ENCODE results near the gene SMC2. TPM values are rescaled to one million over a fixed set of nuclear protein-coding genes. Genes with fewer than 3 reads are reported as not detected.

Gene SMC2
- polyA plus RNA-seq: 10 to 100 TPM in 1 of 4 donors, 1 to 10 TPM in 3; 1.6 to 18.4 (median 6.0) TPM
- long read RNA-seq, donor 1, partial matches to known transcripts: 21 of 21 reads
- long read RNA-seq, donor 1, other reads (novel, unspliced or antisense): 0 of 21 reads
- long read RNA-seq, donor 2: 0 reads
- long read RNA-seq, donor 3: 0 reads
- long read RNA-seq, donor 4: 0 reads
- long read RNA-seq, donor 5: 0 reads
- long read RNA-seq, donor 6: 0 reads
- long read RNA-seq, donor 7, partial matches to known transcripts: 14 of 14 reads
- long read RNA-seq, donor 7, other reads (novel, unspliced or antisense): 0 of 14 reads
- long read RNA-seq, donor 8: 0 reads
- long read RNA-seq, donor 9: 0 reads
- long read RNA-seq, donor 10, partial matches to known transcripts: 19 of 19 reads
- long read RNA-seq, donor 10, other reads (novel, unspliced or antisense): 0 of 19 reads

DNA sequence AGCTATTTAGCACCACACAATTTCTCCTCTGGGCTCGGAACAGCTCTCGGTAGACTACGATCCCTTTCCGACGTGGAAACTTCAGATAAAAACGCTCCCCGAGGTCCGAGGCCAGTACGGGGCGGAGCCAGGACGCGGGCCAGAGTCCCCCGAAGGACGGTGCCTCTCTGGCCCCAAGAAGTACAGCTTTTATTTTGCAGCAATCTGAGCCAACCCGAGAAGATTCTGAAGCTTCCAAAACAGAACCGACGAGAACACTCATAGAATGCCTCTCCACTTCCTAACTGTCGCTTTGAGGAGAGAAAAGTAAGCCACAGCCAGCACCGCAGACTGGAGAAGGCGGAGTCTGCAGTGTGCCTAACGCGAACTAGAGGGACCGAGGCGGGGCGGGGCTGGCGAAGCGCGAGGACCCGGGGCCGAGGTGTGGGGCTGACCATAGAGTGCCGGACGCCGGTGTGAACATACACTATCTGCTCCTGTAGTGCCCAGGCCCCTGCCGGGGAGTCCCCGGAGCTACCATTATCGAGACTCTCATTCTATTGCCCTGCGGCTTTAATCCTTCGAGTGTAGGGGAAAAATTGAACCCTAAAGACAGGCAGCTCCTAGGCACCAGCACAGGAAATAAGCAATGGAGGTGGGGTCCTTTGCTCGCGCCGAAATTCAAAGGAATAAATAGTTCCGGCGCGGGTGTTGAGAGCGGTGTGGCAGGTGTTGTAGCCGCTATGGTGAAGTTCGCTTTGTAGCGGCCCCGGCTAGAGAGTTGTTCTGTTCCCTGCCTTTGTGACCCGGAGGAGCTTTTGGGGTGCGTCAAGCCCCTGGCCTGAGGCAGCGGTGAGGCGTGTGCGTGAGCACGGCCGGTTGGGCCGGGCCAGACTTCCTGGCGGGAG, at the start of gene SMC2:
Gene SMC2 (plus strand): TSS at position 663 of the 887 bp plus-strand sequence. CDS start 1,076 bp downstream, outside the sequence.
- H3K4me3 ChIP-seq (ENCODE audit: low read depth in 1 of 3, low read length in 3 of 3): peak within 1 kb of the TSS; percentile 69 to 87 (median 86)

DNA sequence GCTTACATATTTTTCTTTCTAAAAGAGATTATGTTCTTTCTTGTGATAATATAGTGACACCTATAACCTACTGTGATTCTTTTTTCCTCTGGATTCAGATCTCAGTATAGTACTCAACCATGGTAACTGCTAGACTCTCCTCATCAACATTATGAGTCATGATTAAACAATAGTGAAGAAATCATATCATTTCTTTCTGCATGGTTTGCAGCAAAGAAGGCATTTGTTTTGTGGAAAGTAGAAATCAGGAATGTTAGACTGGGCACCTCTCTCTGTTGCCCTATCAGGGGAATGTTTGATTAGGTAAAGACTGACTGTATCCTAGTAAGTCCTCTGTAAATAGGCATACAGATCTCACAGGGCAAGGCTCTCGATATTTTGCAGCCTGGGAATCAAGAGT, 25.6 kb upstream of the SMC2 start:
- no peak for FAIRE-seq
- 27 to 57% (median 47%) methylated on average over 1 of the region's 1 CpG for WGBS, 3 donors

More for the DNA sequence above, at the start of gene SMC2:
- no peaks in the 10 kb centered on the region for H3K36me3 ChIP-seq (ENCODE audit: control insufficient read depth in 3 of 3, insufficient read depth in 2 of 3, low read depth in 1 of 3, low read length in 3 of 3)
- FAIRE-seq (no peak), DNase-seq (peak; percentile 93 to 97)
- peaks cover 0 to 12% (median 4%) of the 10 kb centered on the region in 3 donors for H3K4me1 ChIP-seq (ENCODE audit: control insufficient read depth in 3 of 3, insufficient read depth in 2 of 3, low read depth in 1 of 3, low read length in 2 of 3)
- no peaks in the 10 kb centered on the region for H3K27me3 ChIP-seq (ENCODE audit: control insufficient read depth in 3 of 3, insufficient read depth in 3 of 3, low read length in 3 of 3)
- H3K9me3 ChIP-seq (ENCODE audit: control insufficient read depth in 2 of 2, insufficient read depth in 1 of 2, low read depth in 1 of 2, low read length in 1 of 2): no peaks in the 10 kb centered on the region
- peak within 1 kb of the TSS; percentile 70 to 100 (median 94) for H3K27ac ChIP-seq (ENCODE audit: low read depth in 1 of 3, low read length in 2 of 3)
- 0 to 1% (median 0%) methylated on average over 57 to 58 of the region's 58 CpGs for WGBS, 3 donors

DNA sequence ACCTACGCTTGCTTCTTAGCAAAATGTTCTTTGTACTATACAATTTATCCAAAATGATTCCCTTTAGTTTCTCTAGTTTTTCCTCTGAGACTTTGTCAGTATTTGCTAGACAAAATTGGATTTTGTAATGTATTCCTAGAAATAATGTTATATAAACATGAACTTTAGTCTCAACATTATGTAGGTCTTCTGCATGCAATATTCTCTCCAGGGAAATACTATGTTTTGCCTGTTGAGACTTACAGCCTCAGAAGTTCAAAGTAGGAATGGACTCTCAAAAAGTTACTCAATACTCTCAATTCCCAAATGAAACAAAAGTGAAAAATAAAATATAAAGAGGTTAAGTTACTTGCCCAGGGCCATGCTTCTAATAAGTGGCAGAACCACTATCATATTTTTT, 24.8 kb upstream of the SMC2 start:
- DNase-seq (no peak), FAIRE-seq (no peak)
- no peaks in the 10 kb centered on the region for H3K4me1 ChIP-seq (ENCODE audit: control insufficient read depth in 3 of 3, insufficient read depth in 2 of 3, low read depth in 1 of 3, low read length in 2 of 3)
- H3K27ac ChIP-seq (ENCODE audit: low read depth in 1 of 3, low read length in 2 of 3): no peak overlapping the region
- 85 to 93% (median 92%) methylated on average over 1 of the region's 1 CpG for WGBS, 3 donors
- no peaks in the 10 kb centered on the region for H3K36me3 ChIP-seq (ENCODE audit: control insufficient read depth in 3 of 3, insufficient read depth in 2 of 3, low read depth in 1 of 3, low read length in 3 of 3)
- H3K27me3 ChIP-seq (ENCODE audit: control insufficient read depth in 3 of 3, insufficient read depth in 3 of 3, low read length in 3 of 3): no peaks in the 10 kb centered on the region
- H3K9me3 ChIP-seq (ENCODE audit: control insufficient read depth in 2 of 2, insufficient read depth in 1 of 2, low read depth in 1 of 2, low read length in 1 of 2): no peaks in the 10 kb centered on the region
- no peak overlapping the region for H3K4me3 ChIP-seq (ENCODE audit: low read depth in 1 of 3, low read length in 3 of 3)

More for the DNA sequence above, 25.6 kb upstream of the SMC2 start:
- no peaks in the 10 kb centered on the region for H3K9me3 ChIP-seq (ENCODE audit: control insufficient read depth in 2 of 2, insufficient read depth in 1 of 2, low read depth in 1 of 2, low read length in 1 of 2)
- H3K27ac ChIP-seq (ENCODE audit: low read depth in 1 of 3, low read length in 2 of 3): no peak overlapping the region
- H3K4me1 ChIP-seq (ENCODE audit: control insufficient read depth in 3 of 3, insufficient read depth in 2 of 3, low read depth in 1 of 3, low read length in 2 of 3): no peaks in the 10 kb centered on the region
- no peak for DNase-seq
- no peaks in the 10 kb centered on the region for H3K27me3 ChIP-seq (ENCODE audit: control insufficient read depth in 3 of 3, insufficient read depth in 3 of 3, low read length in 3 of 3)
- H3K36me3 ChIP-seq (ENCODE audit: control insufficient read depth in 3 of 3, insufficient read depth in 2 of 3, low read depth in 1 of 3, low read length in 3 of 3): no peaks in the 10 kb centered on the region
- no peak overlapping the region for H3K4me3 ChIP-seq (ENCODE audit: low read depth in 1 of 3, low read length in 3 of 3)

DNA sequence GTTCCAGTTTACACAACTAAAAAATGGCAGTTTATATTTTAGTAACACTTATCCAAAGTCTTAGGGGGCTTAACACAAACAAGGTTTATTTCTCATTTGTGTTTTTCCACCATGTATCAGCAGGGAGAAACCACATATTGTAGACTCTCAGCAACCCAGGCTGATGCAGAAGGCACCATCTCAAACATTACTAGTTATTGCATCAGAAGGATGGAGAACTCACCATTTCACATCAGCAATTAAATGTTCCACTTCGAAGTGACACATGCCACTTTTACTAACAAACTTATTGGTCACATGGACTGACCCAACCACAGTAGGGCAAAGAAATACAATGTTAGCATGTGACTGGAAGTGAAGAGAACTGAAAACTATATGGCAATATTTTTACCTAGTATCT, 22.5 kb upstream of the SMC2 start:
- no peaks in the 10 kb centered on the region for H3K27me3 ChIP-seq (ENCODE audit: control insufficient read depth in 3 of 3, insufficient read depth in 3 of 3, low read length in 3 of 3)
- no peak for FAIRE-seq
- H3K4me1 ChIP-seq (ENCODE audit: control insufficient read depth in 3 of 3, insufficient read depth in 2 of 3, low read depth in 1 of 3, low read length in 2 of 3): no peaks in the 10 kb centered on the region
- H3K27ac ChIP-seq (ENCODE audit: low read depth in 1 of 3, low read length in 2 of 3): no peak overlapping the region
- no peaks in the 10 kb centered on the region for H3K9me3 ChIP-seq (ENCODE audit: control insufficient read depth in 2 of 2, insufficient read depth in 1 of 2, low read depth in 1 of 2, low read length in 1 of 2)
- 77 to 83% (median 80%) methylated on average over 1 of the region's 1 CpG for WGBS, 3 donors
- H3K4me3 ChIP-seq (ENCODE audit: low read depth in 1 of 3, low read length in 3 of 3): no peak overlapping the region
- no peak for DNase-seq
- no peaks in the 10 kb centered on the region for H3K36me3 ChIP-seq (ENCODE audit: control insufficient read depth in 3 of 3, insufficient read depth in 2 of 3, low read depth in 1 of 3, low read length in 3 of 3)

- no peak overlapping the region for H3K27ac ChIP-seq (ENCODE audit: low read depth in 1 of 3, low read length in 2 of 3)
These were observed 20.9 kb upstream of the SMC2 start for GRCh38 chr9:104073098-104073769.

DNA sequence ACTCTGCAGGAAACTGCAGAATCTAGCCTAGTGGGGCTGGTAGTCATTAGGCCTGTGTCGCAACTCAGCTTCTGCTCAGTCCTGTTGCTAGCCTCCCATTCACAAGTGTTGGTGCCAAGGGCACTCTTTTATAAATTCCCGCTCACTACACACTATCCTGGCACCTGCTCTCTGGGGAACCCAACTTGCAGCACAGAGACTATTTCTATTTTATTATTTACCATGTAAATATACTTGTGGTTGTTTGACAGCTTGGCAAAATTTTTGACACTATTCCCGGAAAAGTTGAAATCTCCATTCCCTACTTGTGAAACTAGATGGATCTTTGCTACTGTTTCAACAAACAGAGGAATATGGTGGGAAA, 20.4 kb upstream of the SMC2 start:
- Histone ChIP-seq H3K36me3 (ENCODE audit: control insufficient read depth in 3 of 3, insufficient read depth in 2 of 3, low read depth in 1 of 3, low read length in 3 of 3) (no peaks in the 10 kb centered on the region), H3K9me3 (ENCODE audit: control insufficient read depth in 2 of 2, insufficient read depth in 1 of 2, low read depth in 1 of 2, low read length in 1 of 2) (peaks cover 0 to 2% of the 10 kb centered on the region in 2 donors), H3K27me3 (ENCODE audit: control insufficient read depth in 3 of 3, insufficient read depth in 3 of 3, low read length in 3 of 3) (no peaks in the 10 kb centered on the region), H3K27ac (ENCODE audit: low read depth in 1 of 3, low read length in 2 of 3) (no peak overlapping the region), H3K4me3 (ENCODE audit: low read depth in 1 of 3, low read length in 3 of 3) (no peak overlapping the region), H3K4me1 (ENCODE audit: control insufficient read depth in 3 of 3, insufficient read depth in 2 of 3, low read depth in 1 of 3, low read length in 2 of 3) (no peaks in the 10 kb centered on the region)
- FAIRE-seq (no peak), DNase-seq (no peak)
- WGBS, 3 donors: 80 to 91% (median 88%) methylated on average over 3 of the region's 3 CpGs

More at GRCh38 chr9:104073098-104073769, 20.9 kb upstream of the SMC2 start:
- 35 to 64% (median 57%) methylated on average over 3 of the region's 3 CpGs for WGBS, 3 donors
- H3K9me3 ChIP-seq (ENCODE audit: control insufficient read depth in 2 of 2, insufficient read depth in 1 of 2, low read depth in 1 of 2, low read length in 1 of 2): no peaks in the 10 kb centered on the region
- FAIRE-seq: no peak
- H3K4me1 ChIP-seq (ENCODE audit: control insufficient read depth in 3 of 3, insufficient read depth in 2 of 3, low read depth in 1 of 3, low read length in 2 of 3): no peaks in the 10 kb centered on the region
- no peaks in the 10 kb centered on the region for H3K36me3 ChIP-seq (ENCODE audit: control insufficient read depth in 3 of 3, insufficient read depth in 2 of 3, low read depth in 1 of 3, low read length in 3 of 3)
- DNase-seq: no peak
- no peak overlapping the region for H3K4me3 ChIP-seq (ENCODE audit: low read depth in 1 of 3, low read length in 3 of 3)
- H3K27me3 ChIP-seq (ENCODE audit: control insufficient read depth in 3 of 3, insufficient read depth in 3 of 3, low read length in 3 of 3): no peaks in the 10 kb centered on the region

DNA sequence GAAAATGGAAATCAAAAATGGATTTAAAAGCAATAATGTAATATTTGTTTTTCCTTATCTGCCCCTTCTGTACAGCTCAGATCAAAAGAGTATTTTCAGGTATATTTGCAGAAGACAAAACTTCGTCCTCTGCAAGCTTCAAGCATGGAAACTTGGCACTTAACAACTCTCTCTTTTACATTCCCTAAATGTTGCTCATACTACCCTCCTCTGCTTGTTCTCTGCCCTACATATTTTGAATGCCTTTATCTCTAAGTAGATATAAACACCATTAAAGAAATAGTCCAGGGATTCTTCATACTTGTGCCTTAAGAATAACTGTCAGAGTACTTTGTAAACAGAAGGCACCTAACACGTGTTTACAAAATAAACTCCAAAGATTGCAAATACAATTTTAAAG, 19.2 kb upstream of the SMC2 start:
- H3K27ac ChIP-seq (ENCODE audit: low read depth in 1 of 3, low read length in 2 of 3): no peak overlapping the region
- WGBS, 3 donors: 7 to 33% (median 12%) methylated on average over 2 of the region's 2 CpGs
- H3K36me3 ChIP-seq (ENCODE audit: control insufficient read depth in 3 of 3, insufficient read depth in 2 of 3, low read depth in 1 of 3, low read length in 3 of 3): no peaks in the 10 kb centered on the region
- FAIRE-seq: no peak
- no peak overlapping the region for H3K4me3 ChIP-seq (ENCODE audit: low read depth in 1 of 3, low read length in 3 of 3)
- H3K27me3 ChIP-seq (ENCODE audit: control insufficient read depth in 3 of 3, insufficient read depth in 3 of 3, low read length in 3 of 3): no peaks in the 10 kb centered on the region
- no peak for DNase-seq
- H3K4me1 ChIP-seq (ENCODE audit: control insufficient read depth in 3 of 3, insufficient read depth in 2 of 3, low read depth in 1 of 3, low read length in 2 of 3): no peaks in the 10 kb centered on the region
- peaks cover 0 to 6% of the 10 kb centered on the region in 2 donors for H3K9me3 ChIP-seq (ENCODE audit: control insufficient read depth in 2 of 2, insufficient read depth in 1 of 2, low read depth in 1 of 2, low read length in 1 of 2)

Measured in small intestine (tissue), 16 donors.